H1 (cell line): ENCODE measurements around the gene SLC30A7. TPM values are rescaled to one million over a fixed set of nuclear protein-coding genes. Genes with fewer than 3 reads are reported as not detected.

ENCODE experiments used
- EGR1 ChIP-seq: IDR thresholded peaks from 2 replicates; pipeline ENCODE4 v1.6.1; 2011; ENCODE audit warnings: low read depth, low read length, borderline replicate concordance
- polyA plus RNA-seq, 7 experiments: library from polyadenylated mRNA; depleted of rRNA in 3 of 7; stranded (reverse) in 5 of 7; unstranded in 2 of 7; fragments of >200 nt in 5 of 7; fragments of 200-250 nt in 2 of 7; gene quantifications; 1 replicate in 5 of 7; 2 replicates in 1 of 7; 4 replicates in 1 of 7; pipeline versions ENCODE4 v1.2.1 to v1.2.3, GENCODE V29; 2011 to 2013; ENCODE audit warnings: missing spikeins in 2 of 7, mixed read lengths in 2 of 7
- total RNA-seq: library from RNA; stranded (reverse); fragmentation: NEBNext Ultra II Directional; extraction: Animal tissue kit (Norgen Biotek cat#: 25700); gene quantifications from 2 replicates; pipeline ENCODE4 v1.2.1, GENCODE V29; 2021

SLC30A7 gene
- total and polyA plus RNA-seq, 2 of the 8 experiments (the other 6 are each of a cell fraction or from before 2014, with no cell fraction given), result 5.5 to 22.1 TPM

GRCh38 chr1:100930494-100930893 lies 34.6 kb downstream of the SLC30A7 start (continued):
- no peak for TF ChIP-seq EGR1
